Superior temporal gyrus (tissue), 1 donor: Measurements from ENCODE around the gene CD302.
"Not testable (repeated sequence)": the region's sequence is repeated elsewhere in the genome, so short reads cannot be mapped to it uniquely, and the experiment has no call there.

Source experiments
- DNase-seq: peaks from one replicate; pipeline ENCODE4 v3.0.0-alpha.2; 2016; ENCODE audit errors: extremely low spot score

CD302 gene

DNA sequence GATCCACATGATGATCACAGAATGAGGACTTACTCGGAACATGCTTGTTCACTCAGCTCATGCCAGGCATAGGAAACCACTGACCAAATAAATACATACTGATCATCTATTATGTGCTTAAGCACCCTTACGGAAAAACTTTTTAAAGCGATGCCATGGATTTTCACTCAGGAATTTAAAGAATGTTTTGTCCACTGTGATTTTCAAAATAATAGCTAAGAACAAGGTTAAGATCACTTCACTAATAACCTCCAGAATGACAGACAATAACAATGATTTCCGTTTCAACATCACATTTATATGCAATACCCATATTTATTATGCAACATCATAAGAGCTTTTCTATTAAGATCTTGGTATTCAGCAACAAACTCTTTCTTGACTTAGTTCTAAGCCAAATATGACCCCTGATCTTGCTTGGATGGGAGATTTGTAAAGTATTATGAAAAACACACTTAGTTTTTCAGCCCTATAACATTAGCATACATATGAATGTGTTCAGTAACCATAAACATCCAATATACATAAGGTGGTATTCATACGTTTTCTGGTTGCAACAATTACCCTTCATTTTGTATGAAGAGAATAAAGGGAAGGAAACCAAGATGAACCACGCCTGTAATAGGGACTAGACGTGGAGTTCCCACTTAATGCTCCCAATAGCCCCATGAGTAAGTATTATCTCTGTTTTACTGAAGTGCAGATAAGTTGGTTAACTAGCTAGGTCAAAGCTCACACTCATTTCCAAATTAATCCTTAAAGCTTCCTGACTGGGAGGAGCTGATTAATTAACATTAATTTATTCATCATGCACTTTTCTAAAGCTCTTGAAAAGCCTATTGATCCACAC lies 1.9 kb downstream of the CD302 start:
- DNase-seq = no peak

DNA sequence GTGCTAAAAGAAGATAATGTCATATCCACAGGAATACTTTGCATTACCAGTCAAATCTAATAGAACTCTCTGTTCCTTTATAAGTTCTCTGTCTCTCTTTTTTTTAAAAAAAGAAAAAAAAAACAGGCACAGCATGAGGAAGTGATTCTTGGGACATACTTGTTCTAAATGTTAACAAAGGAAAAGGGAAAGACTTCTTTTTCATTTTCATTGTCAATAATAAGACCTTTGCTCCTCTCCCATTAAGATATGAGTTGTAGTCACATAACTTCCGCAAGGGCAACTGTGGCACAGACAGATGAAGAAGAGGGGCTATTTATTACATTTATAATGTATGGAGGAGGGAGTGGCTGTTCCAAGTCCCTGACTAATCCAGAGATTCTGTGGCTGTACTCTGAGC lies 4.7 kb downstream of the CD302 start:
- DNase-seq = no peak

DNA sequence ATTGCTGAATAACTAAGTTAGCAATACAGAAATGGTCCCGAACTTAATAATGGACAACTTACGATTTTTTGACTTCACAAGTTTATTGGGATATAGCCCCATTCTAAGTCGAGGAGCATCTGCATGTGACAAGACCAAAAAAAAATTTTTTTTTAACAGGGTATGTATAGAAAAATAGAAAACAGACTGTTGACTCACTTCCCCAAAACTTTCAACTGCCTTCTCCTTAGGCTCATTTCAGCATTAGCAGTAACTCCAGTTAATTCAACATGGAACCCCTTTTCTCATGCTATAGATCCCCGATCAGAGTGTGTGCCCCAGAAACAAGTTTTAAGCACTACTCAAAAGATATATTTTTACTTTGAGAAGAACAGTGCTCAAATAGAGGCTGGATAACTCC lies 5.4 kb downstream of the CD302 start:
- DNase-seq = no peak

DNA sequence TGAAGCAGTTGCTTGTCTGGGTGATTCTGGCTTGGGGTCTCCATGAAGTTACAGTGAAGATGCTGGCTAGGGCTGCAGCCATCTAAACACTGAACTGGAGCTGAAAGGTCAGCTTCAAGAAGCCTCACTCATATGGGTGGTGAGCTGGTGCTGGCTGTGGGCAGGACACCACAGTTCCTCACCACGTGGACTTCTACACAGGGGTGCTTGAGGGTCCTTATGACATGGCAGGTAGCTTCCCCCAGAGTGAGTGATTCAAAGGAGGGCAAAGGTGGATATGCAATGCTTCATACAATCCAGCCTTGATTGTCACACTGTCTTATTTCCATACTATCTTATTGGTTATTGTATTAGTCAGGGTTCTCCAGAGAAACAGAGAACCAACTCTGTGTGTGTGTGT lies 6.0 kb downstream of the CD302 start:
- DNase-seq = no peak

DNA sequence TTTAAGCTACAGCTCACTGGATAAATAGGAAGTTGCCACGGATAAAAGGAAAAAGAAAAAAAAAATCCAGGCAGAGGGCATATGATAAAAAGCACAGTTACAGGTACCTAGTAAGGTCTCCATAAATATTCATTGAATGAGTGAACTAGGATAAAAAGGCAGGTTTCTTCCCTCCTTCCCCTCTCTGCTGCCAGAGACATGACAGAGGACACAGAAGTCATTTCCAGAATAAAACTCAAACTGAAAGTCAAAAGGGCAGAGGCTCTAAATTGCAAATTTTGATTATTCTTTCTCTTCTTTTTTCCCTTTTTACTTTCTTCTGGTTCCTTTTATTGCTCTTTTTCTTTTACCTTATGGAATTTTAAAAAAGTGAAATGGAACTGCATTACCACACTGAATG lies 7.7 kb downstream of the CD302 start:
- DNase-seq = no peak

DNA sequence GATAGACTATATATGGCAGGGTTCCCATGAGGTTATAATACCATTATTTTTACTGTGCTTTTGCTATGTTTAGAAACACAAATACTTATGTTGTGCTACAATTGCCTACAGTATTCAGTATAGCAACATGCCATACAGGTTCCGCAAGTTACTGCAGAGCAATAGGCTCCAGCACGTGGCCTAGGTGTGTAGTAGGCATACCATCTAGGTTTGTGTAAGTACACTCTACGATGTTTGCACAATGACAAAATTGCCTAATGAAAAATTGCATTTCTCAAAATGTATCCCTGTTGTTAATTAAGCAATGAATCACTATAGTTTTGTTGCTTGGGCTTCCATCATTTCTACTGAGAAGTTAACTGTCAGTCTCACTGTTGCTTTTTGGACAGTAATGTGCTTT lies 9.8 kb downstream of the CD302 start:
- no peak for DNase-seq

DNA sequence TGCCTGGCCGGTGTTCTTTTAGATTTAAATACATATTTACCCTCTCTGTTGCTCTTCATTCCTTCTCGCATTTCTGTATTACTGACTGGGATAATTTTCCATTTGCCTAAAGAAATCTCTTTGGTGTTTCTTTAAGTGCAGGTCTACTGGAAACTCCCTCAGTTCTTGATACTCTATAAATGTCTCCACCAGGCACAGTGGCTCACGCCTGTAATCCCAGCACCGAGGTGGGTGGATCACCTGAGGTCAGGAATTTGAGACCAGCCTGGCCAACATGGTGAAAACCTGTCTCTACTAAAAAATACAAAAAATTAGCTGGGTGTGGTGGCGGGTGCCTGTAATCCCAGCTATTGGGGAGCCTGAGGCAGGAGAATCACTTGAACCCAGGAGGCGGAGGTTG lies 10.4 kb downstream of the CD302 start:
- not testable (repeated sequence) for DNase-seq

DNA sequence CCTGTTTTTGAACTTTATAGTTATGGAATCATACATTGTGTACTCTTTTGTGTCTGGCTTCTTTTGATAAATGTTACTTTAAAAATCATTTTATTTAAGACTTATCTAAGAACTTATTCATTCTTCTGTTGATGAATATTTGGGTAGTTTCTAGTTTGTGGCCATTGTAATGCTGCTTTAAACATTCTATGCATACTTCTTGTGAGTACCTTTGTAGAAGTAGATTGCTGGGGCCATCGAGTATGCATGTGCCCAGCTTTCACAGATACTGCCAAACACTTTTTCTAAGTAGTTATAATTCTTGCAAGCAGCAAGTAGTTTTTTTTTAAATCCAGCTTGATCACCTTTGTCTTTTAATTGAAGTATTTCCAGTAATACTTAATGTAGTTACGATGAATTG lies 11.1 kb downstream of the CD302 start:
- DNase-seq = no peak

DNA sequence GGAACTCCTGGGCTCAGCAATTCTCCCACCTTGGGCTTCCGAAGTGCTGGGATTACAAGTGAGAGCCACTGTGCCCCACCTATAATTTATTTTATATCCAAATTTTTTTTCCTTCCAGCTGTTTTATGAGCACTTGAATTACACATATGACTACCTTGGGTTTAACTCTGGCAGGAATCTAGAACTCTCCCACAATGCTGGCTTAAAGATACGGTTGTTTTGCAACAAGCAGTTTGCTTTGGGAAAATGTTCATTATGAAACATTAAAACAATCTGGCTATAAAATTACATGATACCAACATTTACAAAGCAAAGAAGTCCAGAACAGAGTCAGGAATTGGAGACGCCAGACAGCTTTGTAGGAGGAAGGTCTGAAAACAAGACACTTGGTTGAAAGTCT lies 12.8 kb downstream of the CD302 start:
- no peak for DNase-seq

DNA sequence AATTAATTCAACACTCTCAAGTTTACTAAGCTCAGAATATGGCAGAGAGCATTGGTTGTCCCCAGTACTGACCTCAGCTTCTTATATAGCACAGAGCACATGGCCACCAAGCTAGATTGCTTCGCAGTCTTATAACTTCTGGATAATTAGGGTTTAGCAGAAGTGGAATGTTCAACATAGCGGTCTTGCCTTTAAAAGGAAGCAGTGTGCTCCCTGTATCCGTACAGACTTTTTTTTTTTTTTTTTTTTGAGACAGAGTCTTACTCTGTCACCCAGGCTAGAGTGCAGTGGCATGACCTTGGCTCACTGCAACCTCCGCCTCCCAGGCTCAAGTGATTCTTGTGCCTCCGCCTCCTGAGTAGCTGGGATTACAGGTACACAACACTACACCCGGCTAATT lies 13.3 kb downstream of the CD302 start:
- DNase-seq = not testable (repeated sequence)

DNA sequence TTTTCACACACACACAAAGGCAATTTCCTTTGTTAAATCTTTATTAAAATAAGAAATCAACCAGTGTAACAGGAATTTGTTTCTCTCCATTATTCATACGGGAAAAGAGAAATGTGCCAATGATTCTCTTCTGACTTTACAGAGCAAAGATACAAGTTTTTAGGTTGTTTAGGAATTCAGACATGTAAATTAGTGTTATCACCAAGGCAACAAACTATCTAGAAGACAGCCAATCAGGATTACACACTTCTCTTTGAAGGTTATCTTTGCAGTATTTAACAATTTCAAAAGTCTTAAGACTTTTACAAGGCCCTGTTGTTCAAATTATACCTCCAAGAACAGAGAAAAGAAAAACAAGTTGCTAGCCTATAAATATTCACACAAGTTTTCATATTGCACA lies 14.5 kb downstream of the CD302 start:
- DNase-seq = no peak

DNA sequence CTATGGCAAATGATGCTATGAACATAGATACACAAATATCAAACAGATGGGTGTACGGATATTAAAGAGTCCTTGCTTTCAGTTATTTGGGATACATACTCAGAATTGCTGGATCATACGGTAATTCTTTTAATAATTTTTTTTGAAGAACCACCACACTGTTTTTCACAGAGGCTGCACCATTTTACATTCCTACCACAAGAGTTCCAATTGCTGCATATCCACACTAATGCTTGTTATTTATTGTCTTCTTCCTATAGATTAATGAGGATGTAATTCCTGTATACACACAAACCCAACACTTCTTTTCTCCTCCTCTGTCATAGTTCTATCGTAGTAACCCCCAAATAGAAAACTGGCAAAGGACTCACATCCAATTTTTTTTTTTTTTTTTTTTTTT lies 21.7 kb downstream of the CD302 start:
- no peak for DNase-seq

DNA sequence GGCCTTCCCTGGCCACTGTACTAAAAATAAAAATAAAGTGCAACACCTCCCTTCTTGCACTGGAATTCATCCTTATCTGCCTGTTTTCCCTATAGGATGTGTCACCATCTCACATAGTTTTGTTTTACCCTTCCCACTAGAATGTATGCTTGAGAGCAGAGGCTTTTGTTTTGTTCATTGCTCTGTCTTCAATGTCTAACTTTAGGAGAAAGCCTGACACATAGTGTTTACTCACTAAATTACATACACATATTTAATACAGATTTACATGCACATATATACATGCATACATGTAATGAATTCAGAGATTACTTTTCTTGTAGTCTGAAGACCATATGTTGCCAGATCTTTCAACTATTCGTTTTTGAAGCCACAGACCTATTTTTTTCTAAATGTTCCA lies 23.0 kb downstream of the CD302 start:
- no peak for DNase-seq

DNA sequence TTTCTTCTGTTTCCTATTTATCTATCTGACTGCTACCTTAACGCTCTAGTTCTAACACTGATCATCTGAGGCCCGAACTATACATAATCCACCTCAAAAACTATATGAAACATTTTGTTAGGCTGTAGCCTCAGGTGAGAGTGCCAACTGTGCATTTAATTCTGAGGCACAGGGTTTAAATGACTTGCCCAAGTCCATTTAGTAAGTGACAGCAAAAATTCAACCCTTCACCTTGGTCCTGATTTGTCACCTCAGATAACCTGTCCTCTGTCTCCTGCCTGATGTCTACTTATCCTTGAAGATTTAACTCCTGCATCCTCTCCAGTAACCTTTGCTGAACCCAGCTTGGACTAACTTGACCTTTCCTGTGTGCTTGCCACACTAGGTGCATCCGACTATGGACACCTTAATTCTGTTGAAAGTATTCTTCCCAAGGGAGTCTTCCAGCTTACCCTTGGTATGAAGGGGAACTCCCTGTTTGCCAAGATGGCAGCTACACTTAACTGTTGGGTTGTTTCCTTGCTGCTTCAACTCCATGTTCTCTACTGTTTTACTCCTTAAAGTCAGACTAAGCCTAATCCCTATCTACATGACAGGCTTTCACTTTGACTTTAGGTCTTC lies 23.5 kb downstream of the CD302 start:
- no peak for DNase-seq

DNA sequence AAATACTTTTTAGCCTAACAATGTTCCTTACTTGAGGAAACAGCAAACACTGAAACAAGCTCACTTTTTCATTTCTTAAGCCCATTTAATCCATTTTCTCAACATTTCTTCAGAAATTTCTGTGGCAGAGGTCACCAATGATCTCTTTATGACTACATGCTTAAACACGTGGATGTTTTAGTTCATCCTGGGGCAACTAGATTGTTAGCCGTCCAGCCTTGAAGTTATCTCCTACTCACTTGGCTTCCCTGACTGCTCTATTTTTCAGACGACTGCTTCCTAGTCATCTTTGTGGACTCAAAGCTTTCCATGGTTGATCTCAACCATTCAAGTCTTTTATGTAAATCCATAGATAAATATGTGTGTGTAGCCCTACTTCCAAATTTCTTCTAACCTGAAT lies 24.1 kb downstream of the CD302 start:
- no peak for DNase-seq

DNA sequence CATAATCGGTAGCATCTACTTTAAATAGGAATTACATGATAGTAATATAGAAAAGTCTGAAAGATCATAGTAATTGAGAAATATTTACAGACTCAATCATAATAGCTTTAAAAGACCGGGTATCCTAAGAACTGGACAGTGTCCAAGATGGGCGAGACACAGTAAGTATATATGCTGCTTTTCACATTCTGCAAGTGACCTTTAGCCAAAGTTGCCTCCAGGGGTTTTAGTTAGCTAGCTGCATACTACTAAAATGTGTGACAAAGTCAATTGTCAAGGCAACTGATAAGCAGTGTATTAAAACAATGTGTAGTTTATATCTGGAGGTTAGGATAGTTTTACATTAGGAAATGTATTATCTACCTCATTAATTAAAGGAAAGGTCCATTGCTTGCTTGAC lies 24.6 kb downstream of the CD302 start:
- no peak for DNase-seq

DNA sequence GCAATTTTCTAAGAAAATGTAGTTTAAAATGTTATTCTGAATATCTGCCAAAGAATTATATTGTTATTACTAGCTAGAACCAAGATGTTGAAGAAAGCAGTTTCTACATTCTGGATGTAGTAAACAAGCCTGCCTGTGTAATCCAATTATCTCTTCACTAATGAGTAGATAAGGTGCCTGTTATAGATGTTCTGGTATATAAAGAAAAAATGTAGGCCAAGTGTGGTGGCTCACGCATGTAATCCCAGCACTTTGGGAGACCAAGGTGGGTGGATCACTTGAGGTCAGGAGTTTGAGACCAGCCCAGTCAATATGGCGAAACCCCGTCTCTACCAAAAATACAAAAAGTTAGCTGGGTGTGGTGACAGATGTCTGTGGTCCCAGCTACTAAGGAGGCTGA lies 28.9 kb downstream of the CD302 start:
- DNase-seq = no peak

DNA sequence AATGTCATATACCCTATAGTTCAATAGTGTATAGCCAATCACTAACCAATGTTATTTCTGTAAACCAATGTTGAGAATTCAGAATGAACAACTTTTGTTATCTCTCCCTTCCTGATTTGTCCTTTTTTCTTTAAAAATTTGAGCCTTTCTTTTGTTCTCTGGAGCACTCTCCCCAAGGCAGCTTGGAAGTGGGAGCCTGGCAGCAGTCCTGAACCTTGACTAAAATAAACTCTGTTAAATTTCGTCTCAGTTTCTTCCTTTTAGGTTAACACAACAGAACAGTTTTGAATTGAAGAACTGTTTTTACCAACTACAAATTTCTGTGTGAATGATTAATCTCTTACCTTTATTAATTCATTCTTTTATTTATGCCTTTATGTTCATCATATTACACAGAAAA lies 35.9 kb downstream of the CD302 start:
- peak; percentile 61 for DNase-seq

DNA sequence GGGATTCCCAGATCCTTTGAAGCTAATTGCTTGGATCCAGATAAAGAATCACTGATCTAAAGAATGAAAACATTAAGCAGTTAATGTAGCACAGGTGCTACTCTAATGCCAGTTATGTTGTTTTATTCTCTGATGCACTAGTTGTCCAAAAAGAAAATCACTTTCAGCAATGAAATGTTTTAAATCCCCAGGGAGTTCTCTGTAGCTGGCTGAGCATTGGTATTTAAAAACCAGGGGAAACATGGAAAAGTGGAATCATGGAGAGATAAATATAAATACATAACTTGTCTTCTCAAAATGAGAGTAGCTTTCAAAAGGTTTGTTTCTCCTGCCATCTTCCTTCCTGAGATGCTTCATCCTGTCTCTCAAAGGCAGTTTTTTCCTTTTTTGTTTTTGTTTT lies 37.7 kb downstream of the CD302 start:
- DNase-seq = no peak

DNA sequence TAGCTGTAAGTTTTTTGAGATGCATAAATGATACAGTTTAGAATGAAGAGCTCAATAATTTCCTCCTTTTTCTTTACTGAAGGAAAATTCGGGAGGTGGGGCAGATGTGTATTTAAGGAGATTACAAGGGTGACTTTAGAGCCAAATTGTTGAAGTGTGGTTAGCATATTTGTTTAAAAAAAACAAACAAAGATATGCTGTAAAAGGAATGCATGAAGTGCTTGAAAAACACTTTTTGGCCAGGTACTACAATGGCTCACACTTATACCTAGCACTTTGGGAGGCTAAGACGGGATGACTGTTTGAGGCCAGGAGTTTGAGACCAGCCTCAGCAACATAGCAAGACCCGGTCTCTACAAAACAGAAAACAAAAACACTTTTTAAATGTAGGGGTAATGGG lies 38.4 kb downstream of the CD302 start:
- DNase-seq = no peak

DNA sequence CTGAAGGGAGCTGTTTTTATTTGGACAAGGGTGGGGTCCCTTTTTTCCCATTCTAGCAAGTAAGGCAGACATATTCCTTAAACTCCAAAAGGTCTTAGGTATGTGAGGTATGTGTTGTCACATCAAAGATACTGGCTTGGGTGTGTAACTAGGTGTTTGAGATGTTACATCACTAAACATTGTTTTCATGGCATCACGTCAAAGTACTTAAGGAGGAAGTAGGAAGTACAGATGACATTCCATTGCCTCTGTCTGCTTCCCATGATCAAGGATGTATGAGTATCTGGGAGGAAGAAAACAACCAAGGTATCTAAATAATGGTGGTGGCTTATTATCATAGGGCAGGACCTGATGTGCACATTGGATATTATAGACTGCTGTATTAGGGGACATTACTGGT lies 39.3 kb downstream of the CD302 start:
- DNase-seq = no peak

DNA sequence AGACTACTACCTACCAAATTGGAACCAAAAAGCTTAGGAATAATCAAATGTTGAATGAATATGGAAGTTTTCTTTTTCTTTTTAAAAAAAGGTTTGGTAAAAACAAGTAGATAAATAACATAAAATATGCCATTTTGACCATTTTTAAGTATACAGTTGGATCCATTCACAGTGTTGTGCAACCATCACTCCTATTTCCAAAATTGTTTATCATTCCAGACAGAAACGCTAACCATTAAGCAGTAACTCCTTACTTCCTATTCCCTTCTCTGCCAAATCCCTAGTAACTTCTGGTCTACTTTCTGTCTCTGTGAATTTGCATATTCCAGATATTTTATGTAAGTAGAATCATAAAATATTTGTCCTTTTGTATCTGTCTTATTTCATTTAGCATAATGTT lies 39.8 kb downstream of the CD302 start:
- DNase-seq = no peak

DNA sequence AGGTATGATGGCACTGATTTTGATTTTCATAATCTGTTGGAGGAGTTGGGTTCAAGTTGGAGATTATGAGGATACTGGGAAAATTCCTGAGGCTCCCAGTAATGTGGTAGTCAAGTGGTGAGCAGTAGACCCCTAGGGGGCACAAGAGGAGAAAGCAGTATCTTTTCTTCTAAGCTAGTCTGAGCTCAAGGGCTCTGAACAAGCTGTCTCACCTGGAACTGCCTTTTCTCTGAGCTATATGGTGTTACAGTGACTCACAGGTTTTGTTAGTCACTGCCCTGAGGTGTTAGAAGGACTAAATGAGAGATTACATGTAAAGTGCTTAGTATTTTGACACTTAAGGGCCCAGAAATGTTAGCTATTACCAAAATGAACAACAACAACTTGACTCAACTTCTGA lies 42.2 kb downstream of the CD302 start:
- no peak for DNase-seq

DNA sequence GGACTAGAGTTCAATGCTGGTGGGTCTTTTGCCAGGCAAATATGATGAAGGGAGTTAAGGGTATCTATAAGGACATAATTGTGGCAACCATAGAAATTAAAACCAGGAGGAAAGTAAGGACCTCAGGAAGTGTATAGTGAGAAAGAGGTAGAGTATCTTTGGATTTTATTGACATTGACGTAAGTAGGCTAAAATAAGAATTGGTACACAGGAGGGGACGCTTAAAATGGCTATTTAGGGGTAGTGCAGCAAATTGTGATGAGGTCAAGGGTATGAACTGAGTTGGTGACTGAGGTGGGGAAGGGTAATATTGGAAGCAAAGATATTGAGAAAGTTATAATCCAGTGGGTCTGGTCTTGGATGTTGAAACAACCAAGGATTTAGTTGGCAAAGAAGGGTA lies 43.0 kb downstream of the CD302 start:
- no peak for DNase-seq
